ENCODE measurements around the gene FAM89A. TPM values are rescaled to one million over a fixed set of nuclear protein-coding genes. Genes with fewer than 3 reads are reported as not detected.

The FAM89A gene
- total and polyA plus RNA-seq, 7 donors, result 2.7 to 6.3 (median 4.2) TPM

DNA sequence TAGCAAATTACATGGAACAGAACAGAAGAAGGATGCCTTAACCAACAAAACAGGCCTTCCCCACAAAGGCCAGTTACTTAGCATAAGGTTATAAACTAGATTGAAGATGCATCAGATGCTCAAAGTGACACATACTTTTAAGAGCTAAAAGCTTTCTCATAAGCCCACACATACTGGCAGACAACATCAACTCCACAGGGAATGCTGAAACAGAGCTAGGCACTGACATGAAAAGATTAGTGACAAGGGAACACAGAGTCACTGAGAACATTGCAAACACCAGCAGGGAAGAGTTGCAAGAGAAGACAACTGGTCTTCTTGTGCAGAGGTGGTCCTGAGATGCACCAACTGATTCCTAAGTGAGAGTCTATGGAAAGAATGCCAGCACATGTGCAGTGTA, 68.3 kb downstream of the FAM89A start:
- H3K4me3 ChIP-seq, result no peak overlapping the region
- H3K27me3 ChIP-seq (ENCODE audit: insufficient read depth in 3 of 3, low read length in 2 of 3), result no peaks in the 10 kb centered on the region
- ATAC-seq, result no peak
- no peak for TF ChIP-seq CTCF (IDR thresholded peaks at IDR 0.05)
- no peak for DNase-seq
- intact Hi-C loops (cut with DNase I), result no loop called here
- H3K27ac ChIP-seq, result no peak overlapping the region
- peaks cover 2% of the 10 kb centered on the region for H3K4me1 ChIP-seq
- H3K9me3 ChIP-seq, result no peaks in the 10 kb centered on the region
- peaks cover 0 to 12% of the 10 kb centered on the region in 2 donors for H3K36me3 ChIP-seq (ENCODE audit: insufficient read depth in 1 of 2, low read depth in 1 of 2)

- no peak for TF ChIP-seq CTCF (IDR thresholded peaks at IDR 0.05)
- H3K4me3 ChIP-seq, result no peak overlapping the region
- H3K9me3 ChIP-seq, result no peaks in the 10 kb centered on the region
- no peaks in the 10 kb centered on the region for H3K4me1 ChIP-seq
- peaks cover 0 to 2% of the 10 kb centered on the region in 2 donors for H3K36me3 ChIP-seq (ENCODE audit: insufficient read depth in 1 of 2, low read depth in 1 of 2)
- WGBS, 3 donors, result 88 to 92% (median 91%) methylated on average over 5 of the region's 5 CpGs
- H3K27me3 ChIP-seq (ENCODE audit: insufficient read depth in 3 of 3, low read length in 2 of 3), result no peaks in the 10 kb centered on the region
- intact Hi-C loops (cut with DNase I), result no loop called here
- H3K27ac ChIP-seq, result no peak overlapping the region
- no peak for ATAC-seq
- no peak for DNase-seq
Observed at GRCh38 chr1:230970432-230970831, 69.6 kb downstream of the FAM89A start.

Other genes starting within 250 kb of the FAM89A start
- gene C1orf198, start 171.7 kb downstream of the FAM89A start, total RNA-seq, result 100 to 1,000 TPM in 2 of 4 donors, 10 to 100 TPM in 2; 32.0 to 122 (median 86.7) TPM
- 10 to 100 TPM; 44.6 to 99.6 (median 81.8) TPM for gene C1orf198, start 171.7 kb downstream of the FAM89A start, polyA plus RNA-seq
- gene TTC13, start 61.4 kb downstream of the FAM89A start, total RNA-seq, result 10 to 100 TPM in 2 of 4 donors, 1 to 10 TPM in 2; 7.6 to 14.3 (median 9.5) TPM
- 10 to 100 TPM in 2 of 3 donors, 1 to 10 TPM in 1; 9.3 to 24.2 (median 11.5) TPM for gene TTC13, start 61.4 kb downstream of the FAM89A start, polyA plus RNA-seq
- gene ARV1, start 61.2 kb downstream of the FAM89A start, total RNA-seq, result 10 to 100 TPM in 3 of 4 donors, 1 to 10 TPM in 1; 7.9 to 18.7 (median 12.2) TPM
- 10 to 100 TPM; 12.6 to 22.5 (median 21.8) TPM for gene ARV1, start 61.2 kb downstream of the FAM89A start, polyA plus RNA-seq
- under 1 TPM in 1 of 4 donors, not detected in 3; 0.06 TPM for gene TRIM67, start 121.8 kb upstream of the FAM89A start, total RNA-seq
- not detected for gene TRIM67, start 121.8 kb upstream of the FAM89A start, polyA plus RNA-seq
- 10 to 100 TPM; 65.8 to 77.6 (median 73.4) TPM for gene GNPAT, start 201.0 kb upstream of the FAM89A start, total RNA-seq
- 100 to 1,000 TPM in 1 of 3 donors, 10 to 100 TPM in 2; 45.5 to 112 (median 70.9) TPM for gene GNPAT, start 201.0 kb upstream of the FAM89A start, polyA plus RNA-seq

Measured in psoas muscle (tissue), 8 donors.